Measurements from ENCODE around the gene TRAK2.

DNA sequence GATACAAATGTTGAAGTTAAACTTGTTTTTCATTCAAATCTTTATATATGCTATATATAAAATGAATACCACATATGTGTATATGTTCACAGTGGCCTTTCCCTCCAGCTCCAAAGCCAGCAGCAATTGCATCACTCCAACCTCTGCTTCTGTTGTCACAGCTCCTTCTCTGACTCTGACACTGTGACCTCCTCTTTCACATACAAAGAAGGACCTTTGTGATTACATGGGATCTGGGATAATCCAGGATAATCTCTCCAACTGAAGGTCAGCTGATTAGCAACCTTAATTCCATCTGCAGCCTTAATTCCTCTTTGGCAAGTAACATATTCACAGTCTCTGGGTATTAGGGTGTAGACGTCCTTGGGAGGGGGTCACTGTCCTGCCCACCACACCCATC, 102.5 kb downstream of the TRAK2 start:
- TF ChIP-seq, protein P1, sequence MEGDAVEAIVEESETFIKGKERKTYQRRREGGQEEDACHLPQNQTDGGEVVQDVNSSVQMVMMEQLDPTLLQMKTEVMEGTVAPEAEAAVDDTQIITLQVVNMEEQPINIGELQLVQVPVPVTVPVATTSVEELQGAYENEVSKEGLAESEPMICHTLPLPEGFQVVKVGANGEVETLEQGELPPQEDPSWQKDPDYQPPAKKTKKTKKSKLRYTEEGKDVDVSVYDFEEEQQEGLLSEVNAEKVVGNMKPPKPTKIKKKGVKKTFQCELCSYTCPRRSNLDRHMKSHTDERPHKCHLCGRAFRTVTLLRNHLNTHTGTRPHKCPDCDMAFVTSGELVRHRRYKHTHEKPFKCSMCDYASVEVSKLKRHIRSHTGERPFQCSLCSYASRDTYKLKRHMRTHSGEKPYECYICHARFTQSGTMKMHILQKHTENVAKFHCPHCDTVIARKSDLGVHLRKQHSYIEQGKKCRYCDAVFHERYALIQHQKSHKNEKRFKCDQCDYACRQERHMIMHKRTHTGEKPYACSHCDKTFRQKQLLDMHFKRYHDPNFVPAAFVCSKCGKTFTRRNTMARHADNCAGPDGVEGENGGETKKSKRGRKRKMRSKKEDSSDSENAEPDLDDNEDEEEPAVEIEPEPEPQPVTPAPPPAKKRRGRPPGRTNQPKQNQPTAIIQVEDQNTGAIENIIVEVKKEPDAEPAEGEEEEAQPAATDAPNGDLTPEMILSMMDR (conservative IDR thresholded peaks at IDR 0.05 in 1 of 2, IDR thresholded peaks at IDR 0.05 in 1 of 2; ENCODE audit: extremely low read depth in 1 of 2, insufficient read depth in 1 of 2, low read depth in 1 of 2, low read length in 2 of 2) = no peak
- no peak for TF ChIP-seq EZH2 (IDR thresholded peaks at IDR 0.05; ENCODE audit: borderline replicate concordance, low read length)

All from mammary epithelial cell (primary cell).